Germinal center (tissue), 1 donor: ENCODE measurements around the gene TNFRSF1B.
A peak's percentile ranks its signal among the peaks of the same experiment; 100 is the strongest.

ENCODE experiments used
- DNase-seq: peaks from one replicate; pipeline ENCODE4 v3.0.0; 2012; ENCODE audit warnings: mixed read lengths, low spot score

TNFRSF1B gene

GRCh38 chr1:12194666-12195216 is 27.9 kb downstream of the TNFRSF1B start:
- no peak for DNase-seq

GRCh38 chr1:12195416-12195815 is 28.6 kb downstream of the TNFRSF1B start:
- DNase-seq = no peak

- DNase-seq = no peak
Measured at GRCh38 chr1:12196641-12197482, 30.1 kb downstream of the TNFRSF1B start.

GRCh38 chr1:12197483-12197880 is 30.7 kb downstream of the TNFRSF1B start:
- DNase-seq = no peak

- DNase-seq = no peak
Measured at GRCh38 chr1:12200208-12200607, 33.4 kb downstream of the TNFRSF1B start.

GRCh38 chr1:12201352-12202189 is 34.8 kb downstream of the TNFRSF1B start:
- DNase-seq = no peak

- DNase-seq = no peak
Measured at GRCh38 chr1:12202190-12202497, 35.4 kb downstream of the TNFRSF1B start.

- DNase-seq = no peak
Measured at GRCh38 chr1:12202577-12202976, 35.8 kb downstream of the TNFRSF1B start.

- DNase-seq = no peak
Measured at GRCh38 chr1:12203216-12204007, 36.6 kb downstream of the TNFRSF1B start.

- DNase-seq = peak; percentile 42
Measured at GRCh38 chr1:12204140-12204539, 37.3 kb downstream of the TNFRSF1B start.

- DNase-seq = no peak
Measured at GRCh38 chr1:12204754-12205658, 38.2 kb downstream of the TNFRSF1B start.

GRCh38 chr1:12206238-12206637 is 39.4 kb downstream of the TNFRSF1B start:
- no peak for DNase-seq

GRCh38 chr1:12206792-12207424 is 40.1 kb downstream of the TNFRSF1B start:
- DNase-seq = no peak

- DNase-seq = no peak
Measured at GRCh38 chr1:12208271-12208670, 41.5 kb downstream of the TNFRSF1B start.

- peak; percentile 82 for DNase-seq
Measured at GRCh38 chr1:12208764-12209494, 42.1 kb downstream of the TNFRSF1B start.

- no peak for DNase-seq
Measured at GRCh38 chr1:12209495-12209832, 42.7 kb downstream of the TNFRSF1B start.

GRCh38 chr1:12215118-12215961 is 48.5 kb downstream of the TNFRSF1B start:
- no peak for DNase-seq

- DNase-seq = no peak
Measured at GRCh38 chr1:12219800-12220199, 53.0 kb downstream of the TNFRSF1B start.

- DNase-seq = no peak
Measured at GRCh38 chr1:12220890-12221289, 54.1 kb downstream of the TNFRSF1B start.
